Upper lobe of left lung (tissue), 6 donors: ENCODE results near the gene LMO1. TPM values are rescaled to one million over a fixed set of nuclear protein-coding genes. Genes with fewer than 3 reads are reported as not detected.

Experiments used
- ATAC-seq, 2 donors: fragments of 200-7000 bp; cut with Tn5 transposase; one replicate each; pipeline ENCODE4 v1.9.1; 2022; ENCODE audit warnings: mild to moderate bottlenecking in 2 of 2, moderate library complexity in 2 of 2; ENCODE audit not compliant: low FRiP score in 2 of 2
- DNase-seq, 2 donors: peaks; one replicate each; pipeline ENCODE4 v3.0.0-alpha.2; 2019 to 2020
- H3K27ac ChIP-seq, 4 donors: fragments of 200-600 bp; sonication (generic); one replicate each; pipeline ENCODE4 v1.5.1; 2016 to 2019
- H3K27me3 ChIP-seq, 4 donors: fragments of 200-600 bp; sonication (generic); one replicate each; pipeline ENCODE4 v1.5.1; 2017 to 2019
- H3K36me3 ChIP-seq, 4 donors: fragments of 200-600 bp; sonication (generic); one replicate each; pipeline ENCODE4 v1.5.1; 2016 to 2019
- H3K4me1 ChIP-seq, 4 donors: fragments of 200-600 bp; sonication (generic); one replicate each; pipeline ENCODE4 v1.5.1; 2018 to 2019
- H3K4me3 ChIP-seq, 4 donors: fragments of 200-600 bp; sonication (generic); one replicate each; pipeline ENCODE4 v1.5.1; 2017 to 2019; ENCODE audit warnings: mild to moderate bottlenecking in 2 of 4, moderate library complexity in 1 of 4
- H3K9me3 ChIP-seq, 4 donors: fragments of 200-600 bp; sonication (generic); one replicate each; pipeline ENCODE4 v1.5.1; 2018 to 2019
- CTCF ChIP-seq, 6 experiments: fragments of 450-650 bp in 4 of 6; fragments of 200-600 bp in 2 of 6; sonication (generic) in 2 of 6; IDR thresholded peaks; one replicate each; pipeline ENCODE4 v1.5.1; 2016 to 2019; ENCODE audit warnings: antibody characterized with exemption in 6 of 6
- EP300 ChIP-seq, 4 donors: sonication (generic); formaldehyde crosslinking; IDR thresholded peaks; one replicate each; pipeline ENCODE4 v1.5.1; 2017; ENCODE audit warnings: antibody characterized with exemption in 4 of 4, control low read depth in 2 of 4
- POLR2A ChIP-seq, 4 donors: fragments of 450-650 bp; IDR thresholded peaks; one replicate each; pipeline ENCODE4 v1.5.1; 2016 to 2017; ENCODE audit warnings: antibody characterized with exemption in 4 of 4, mild to moderate bottlenecking in 2 of 4
- POLR2AphosphoS5 ChIP-seq, 2 donors: sonication (generic); formaldehyde crosslinking; IDR thresholded peaks; one replicate each; pipeline ENCODE4 v1.5.1; 2017; ENCODE audit warnings: antibody characterized with exemption in 2 of 2
- WGBS, 2 donors: methylation state at CpG; one replicate each; pipeline ENCODE4 v1.1.5; 2017 to 2018; 5-methylcytosine and 5-hydroxymethylcytosine counted together
- total RNA-seq, 6 donors: library from RNA; depleted of rRNA in 4 of 6; stranded (reverse); fragments of >200 nt in 4 of 6; gene quantifications; one replicate each; pipeline versions ENCODE4 v1.1.0 to v1.2.1, GENCODE V29; 2016 to 2021
- donor health status: DM: no; HTN: no; CAD: no; lungs with moderate emphysema.
- donor health status: DM: no; HTN: yes; CAD: no; lungs with severe emphysema.

Gene LMO1
- total RNA-seq, 6 donors from 2014 or later: 0.79 to 2.1 TPM; not detected in 4

GRCh38 chr11:8288824-8289491 is 25.3 kb upstream of the LMO1 start:
- DNase-seq: peak in 1 of 2 donors; percentile 19
- Histone ChIP-seq H3K36me3 (no peaks in the 10 kb centered on the region), H3K4me1 (peaks cover 0 to 1% (median 0%) of the 10 kb centered on the region in 4 donors), H3K27ac (no peak overlapping the region), H3K9me3 (no peaks in the 10 kb centered on the region), H3K27me3 (no peaks in the 10 kb centered on the region), H3K4me3 (no peak overlapping the region)
- WGBS, 2 donors: 80 to 90% methylated on average over 13 of the region's 13 CpGs
- TF ChIP-seq POLR2A (IDR thresholded peaks at IDR 0.05): no peak
- no peak for TF ChIP-seq CTCF (IDR thresholded peaks at IDR 0.05)
- no peak for TF ChIP-seq POLR2AphosphoS5 (IDR thresholded peaks at IDR 0.05)
- ATAC-seq: no peak

- peaks cover 0 to 8% (median 6%) of the 10 kb centered on the region in 4 donors for H3K4me1 ChIP-seq
- H3K9me3 ChIP-seq: no peaks in the 10 kb centered on the region
- DNase-seq: peak in 1 of 2 donors; percentile 2
- H3K4me3 ChIP-seq: no peak overlapping the region
- H3K27me3 ChIP-seq: no peaks in the 10 kb centered on the region
- H3K36me3 ChIP-seq: no peaks in the 10 kb centered on the region
- no peak for ATAC-seq
- TF ChIP-seq POLR2A (IDR thresholded peaks at IDR 0.05): no peak
- no peak for TF ChIP-seq CTCF (IDR thresholded peaks at IDR 0.05)
- no peak for TF ChIP-seq POLR2AphosphoS5 (IDR thresholded peaks at IDR 0.05)
- no peak for TF ChIP-seq EP300 (IDR thresholded peaks at IDR 0.05)
- WGBS, 2 donors: 56 to 75% methylated on average over 2 to 3 of the region's 3 CpGs
- H3K27ac ChIP-seq: no peak overlapping the region
Measured at GRCh38 chr11:8288166-8288772, 24.6 kb upstream of the LMO1 start.

- H3K36me3 ChIP-seq: no peaks in the 10 kb centered on the region
- H3K27ac ChIP-seq: no peak overlapping the region
- no peaks in the 10 kb centered on the region for H3K9me3 ChIP-seq
- DNase-seq (no peak), ATAC-seq (no peak)
- H3K4me3 ChIP-seq: no peak overlapping the region
- TF ChIP-seq POLR2A (IDR thresholded peaks at IDR 0.05): no peak
- TF ChIP-seq POLR2AphosphoS5 (IDR thresholded peaks at IDR 0.05): no peak
- H3K27me3 ChIP-seq: no peaks in the 10 kb centered on the region
- peaks cover 3 to 11% (median 7%) of the 10 kb centered on the region in 4 donors for H3K4me1 ChIP-seq
Measured at GRCh38 chr11:8287703-8288102, 24.0 kb upstream of the LMO1 start.

GRCh38 chr11:8287297-8287696 is 23.6 kb upstream of the LMO1 start:
- H3K27me3 ChIP-seq: no peaks in the 10 kb centered on the region
- no peaks in the 10 kb centered on the region for H3K36me3 ChIP-seq
- TF ChIP-seq CTCF (IDR thresholded peaks at IDR 0.05) (no peak), POLR2A (IDR thresholded peaks at IDR 0.05) (no peak), EP300 (IDR thresholded peaks at IDR 0.05) (no peak), POLR2AphosphoS5 (IDR thresholded peaks at IDR 0.05) (no peak)
- H3K9me3 ChIP-seq: no peaks in the 10 kb centered on the region
- 86 to 91% methylated on average over 4 to 5 of the region's 5 CpGs for WGBS, 2 donors
- ATAC-seq: no peak
- peaks cover 4 to 11% (median 7%) of the 10 kb centered on the region in 4 donors for H3K4me1 ChIP-seq
- H3K27ac ChIP-seq: no peak overlapping the region
- H3K4me3 ChIP-seq: no peak overlapping the region
- DNase-seq: peak in 1 of 2 donors; percentile 9

- ATAC-seq: no peak
- peak in 1 of 2 donors; percentile 17 for DNase-seq
- H3K27ac ChIP-seq: no peak overlapping the region
- TF ChIP-seq POLR2A (IDR thresholded peaks at IDR 0.05) (no peak), EP300 (IDR thresholded peaks at IDR 0.05) (no peak), POLR2AphosphoS5 (IDR thresholded peaks at IDR 0.05) (no peak), CTCF (IDR thresholded peaks at IDR 0.05) (no peak)
- no peaks in the 10 kb centered on the region for H3K9me3 ChIP-seq
- H3K27me3 ChIP-seq: no peaks in the 10 kb centered on the region
- H3K36me3 ChIP-seq: no peaks in the 10 kb centered on the region
- peaks cover 4 to 11% (median 7%) of the 10 kb centered on the region in 4 donors for H3K4me1 ChIP-seq
- WGBS, 2 donors: 60 to 77% methylated on average over 2 of the region's 2 CpGs
- no peak overlapping the region for H3K4me3 ChIP-seq
Measured at GRCh38 chr11:8286886-8287285, 23.2 kb upstream of the LMO1 start.
